ENCODE data around the gene CTNNA3. TPM values are rescaled to one million over a fixed set of nuclear protein-coding genes. Genes with fewer than 3 reads are reported as not detected.

The CTNNA3 gene
- total and polyA plus RNA-seq, 7 donors, result 0.85 to 66.2 (median 28.1) TPM

GRCh38 chr10:65894961-65895360, 1801.0 kb downstream of the CTNNA3 start:
- Histone ChIP-seq H3K4me1 (no peaks in the 10 kb centered on the region), H3K27ac (no peak overlapping the region), H3K4me3 (no peak overlapping the region), H3K27me3 (ENCODE audit: insufficient read depth in 3 of 3, low read length in 2 of 3) (no peaks in the 10 kb centered on the region), H3K36me3 (ENCODE audit: insufficient read depth in 1 of 2, low read depth in 1 of 2) (no peaks in the 10 kb centered on the region), H3K9me3 (no peaks in the 10 kb centered on the region)
- 79 to 88% (median 88%) methylated on average over 7 of the region's 7 CpGs for WGBS, 3 donors
- intact Hi-C loops (cut with DNase I), result no loop called here
- no peak for ATAC-seq
- TF ChIP-seq, protein P1, sequence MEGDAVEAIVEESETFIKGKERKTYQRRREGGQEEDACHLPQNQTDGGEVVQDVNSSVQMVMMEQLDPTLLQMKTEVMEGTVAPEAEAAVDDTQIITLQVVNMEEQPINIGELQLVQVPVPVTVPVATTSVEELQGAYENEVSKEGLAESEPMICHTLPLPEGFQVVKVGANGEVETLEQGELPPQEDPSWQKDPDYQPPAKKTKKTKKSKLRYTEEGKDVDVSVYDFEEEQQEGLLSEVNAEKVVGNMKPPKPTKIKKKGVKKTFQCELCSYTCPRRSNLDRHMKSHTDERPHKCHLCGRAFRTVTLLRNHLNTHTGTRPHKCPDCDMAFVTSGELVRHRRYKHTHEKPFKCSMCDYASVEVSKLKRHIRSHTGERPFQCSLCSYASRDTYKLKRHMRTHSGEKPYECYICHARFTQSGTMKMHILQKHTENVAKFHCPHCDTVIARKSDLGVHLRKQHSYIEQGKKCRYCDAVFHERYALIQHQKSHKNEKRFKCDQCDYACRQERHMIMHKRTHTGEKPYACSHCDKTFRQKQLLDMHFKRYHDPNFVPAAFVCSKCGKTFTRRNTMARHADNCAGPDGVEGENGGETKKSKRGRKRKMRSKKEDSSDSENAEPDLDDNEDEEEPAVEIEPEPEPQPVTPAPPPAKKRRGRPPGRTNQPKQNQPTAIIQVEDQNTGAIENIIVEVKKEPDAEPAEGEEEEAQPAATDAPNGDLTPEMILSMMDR (IDR thresholded peaks at IDR 0.05), result no peak
- DNase-seq, result no peak

DNA sequence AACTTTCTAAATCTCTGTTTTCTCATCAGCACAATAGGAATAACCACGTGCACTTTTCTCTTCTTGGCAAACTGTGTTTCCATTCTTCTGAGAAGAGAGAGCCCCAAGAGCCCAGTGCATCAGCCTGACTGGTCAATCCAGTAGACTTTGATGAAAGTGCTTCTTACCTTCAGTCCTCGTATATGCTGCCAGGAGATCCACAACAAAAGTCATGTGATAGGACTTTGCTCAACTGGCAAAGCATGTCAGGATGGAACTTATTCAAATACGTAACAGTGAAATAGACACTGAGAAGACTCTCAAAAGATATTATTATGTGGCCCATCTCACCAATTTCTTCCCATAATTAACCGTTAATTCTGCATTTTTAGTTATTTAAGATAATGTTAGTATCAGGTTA, 1801.6 kb downstream of the CTNNA3 start:
- 83 to 91% (median 85%) methylated on average over 4 of the region's 4 CpGs for WGBS, 3 donors
- Histone ChIP-seq H3K27ac (no peak overlapping the region), H3K36me3 (ENCODE audit: insufficient read depth in 1 of 2, low read depth in 1 of 2) (no peaks in the 10 kb centered on the region), H3K27me3 (ENCODE audit: insufficient read depth in 3 of 3, low read length in 2 of 3) (no peaks in the 10 kb centered on the region), H3K9me3 (no peaks in the 10 kb centered on the region), H3K4me1 (no peaks in the 10 kb centered on the region), H3K4me3 (no peak overlapping the region)
- no peak for ATAC-seq
- no peak for DNase-seq
- intact Hi-C loops (cut with DNase I), result no loop called here
- TF ChIP-seq, protein P1 (IDR thresholded peaks at IDR 0.05), result no peak

DNA sequence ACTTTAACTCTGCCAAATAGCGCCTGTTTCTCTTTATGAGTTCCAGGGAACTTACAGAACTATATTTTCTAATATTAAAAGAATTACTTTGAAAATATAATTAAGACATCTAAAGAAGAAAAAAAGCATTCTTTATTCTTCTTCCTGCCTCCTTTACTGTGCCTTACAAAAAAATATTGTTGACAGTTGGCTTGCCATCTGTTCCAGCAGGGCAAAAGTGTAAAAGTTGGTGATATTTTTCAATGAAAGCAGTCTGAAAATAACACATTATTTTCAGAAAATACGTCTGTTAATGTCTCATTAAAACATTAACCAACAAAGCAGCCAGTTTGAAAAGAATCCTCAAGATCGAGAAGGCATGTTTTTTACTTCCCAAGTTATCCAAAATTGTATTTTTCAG, 1802.3 kb downstream of the CTNNA3 start:
- 73 to 86% (median 73%) methylated on average over 3 of the region's 3 CpGs for WGBS, 3 donors

GRCh38 chr10:65892284-65892683, 1803.7 kb downstream of the CTNNA3 start:
- H3K27ac ChIP-seq, result no peak overlapping the region
- H3K4me1 ChIP-seq, result no peaks in the 10 kb centered on the region
- no peaks in the 10 kb centered on the region for H3K36me3 ChIP-seq (ENCODE audit: insufficient read depth in 1 of 2, low read depth in 1 of 2)
- no peak overlapping the region for H3K4me3 ChIP-seq
- intact Hi-C loops (cut with DNase I), result no loop called here
- TF ChIP-seq, protein P1 (IDR thresholded peaks at IDR 0.05), result no peak
- WGBS, 3 donors, result 83 to 87% (median 87%) methylated on average over 3 of the region's 3 CpGs
- DNase-seq (no peak), ATAC-seq (no peak)
- no peaks in the 10 kb centered on the region for H3K27me3 ChIP-seq (ENCODE audit: insufficient read depth in 3 of 3, low read length in 2 of 3)
- H3K9me3 ChIP-seq, result no peaks in the 10 kb centered on the region

More for the DNA sequence above, 1802.3 kb downstream of the CTNNA3 start:
- Histone ChIP-seq H3K27ac (no peak overlapping the region), H3K4me3 (no peak overlapping the region), H3K27me3 (ENCODE audit: insufficient read depth in 3 of 3, low read length in 2 of 3) (no peaks in the 10 kb centered on the region), H3K36me3 (ENCODE audit: insufficient read depth in 1 of 2, low read depth in 1 of 2) (no peaks in the 10 kb centered on the region), H3K4me1 (no peaks in the 10 kb centered on the region), H3K9me3 (no peaks in the 10 kb centered on the region)
- DNase-seq, result no peak
- intact Hi-C loops (cut with DNase I), result no loop called here
- TF ChIP-seq, protein P1 (IDR thresholded peaks at IDR 0.05), result no peak
- ATAC-seq, result no peak

All from psoas muscle (tissue), 8 donors.